Duodenal mucosa (tissue), 2 donors: ENCODE measurements around the gene MUC6.

ENCODE experiments used
- H3K27ac ChIP-seq: one replicate; pipeline ENCODE4 v1.7.0; 2013; ENCODE audit warnings: low read depth, low read length
- H3K27me3 ChIP-seq, 2 donors: one replicate each; pipeline ENCODE4 v1.7.0; 2013; ENCODE audit warnings: low read length in 2 of 2, control low read depth in 1 of 2; ENCODE audit not compliant: insufficient read depth in 2 of 2, control insufficient read depth in 1 of 2
- H3K36me3 ChIP-seq, 2 donors: one replicate each; pipeline ENCODE4 v1.7.0; 2013; ENCODE audit warnings: low read length in 2 of 2, control low read depth in 1 of 2; ENCODE audit not compliant: insufficient read depth in 2 of 2, control insufficient read depth in 1 of 2
- H3K4me1 ChIP-seq, 2 donors: one replicate each; pipeline ENCODE4 v1.7.0; 2013; ENCODE audit warnings: low read length in 2 of 2, control low read depth in 1 of 2; ENCODE audit not compliant: insufficient read depth in 2 of 2, control insufficient read depth in 1 of 2
- H3K4me3 ChIP-seq, 2 donors: one replicate each; pipeline ENCODE4 v1.7.0; 2013; ENCODE audit warnings: low read length in 2 of 2, low read depth in 1 of 2
- H3K9ac ChIP-seq, 2 donors: one replicate each; pipeline ENCODE4 v1.7.0; 2013; ENCODE audit warnings: low read length in 2 of 2, low read depth in 1 of 2
- H3K9me3 ChIP-seq, 2 donors: one replicate each; pipeline ENCODE4 v1.7.0; 2013; ENCODE audit warnings: low read length in 2 of 2, control low read depth in 1 of 2; ENCODE audit not compliant: control insufficient read depth in 1 of 2

Gene MUC6

DNA sequence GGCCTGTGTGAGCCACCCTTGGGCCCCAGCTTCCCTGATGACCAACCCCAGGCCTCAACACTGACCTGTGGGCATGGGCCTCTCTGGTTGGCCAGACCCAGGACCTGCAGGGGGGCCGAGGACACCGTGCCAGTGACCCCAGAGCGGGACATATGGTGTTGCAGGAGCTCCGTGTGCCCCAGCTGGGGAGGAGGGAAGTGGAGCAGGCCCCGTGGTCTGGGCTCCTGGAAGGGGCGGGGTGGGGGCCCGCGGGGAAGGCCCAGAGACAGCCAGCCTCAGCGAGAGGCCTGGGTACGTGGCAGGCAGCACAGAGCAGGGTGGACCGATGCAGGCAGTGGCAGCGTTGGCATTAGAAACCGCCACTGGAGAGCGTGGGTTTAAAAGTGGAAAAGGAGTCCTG lies 22.2 kb downstream of the MUC6 start:
- H3K27ac ChIP-seq = no peak overlapping the region
- no peaks in the 10 kb centered on the region for H3K9me3 ChIP-seq
- peaks cover 14 to 28% of the 10 kb centered on the region in 2 donors for H3K36me3 ChIP-seq

DNA sequence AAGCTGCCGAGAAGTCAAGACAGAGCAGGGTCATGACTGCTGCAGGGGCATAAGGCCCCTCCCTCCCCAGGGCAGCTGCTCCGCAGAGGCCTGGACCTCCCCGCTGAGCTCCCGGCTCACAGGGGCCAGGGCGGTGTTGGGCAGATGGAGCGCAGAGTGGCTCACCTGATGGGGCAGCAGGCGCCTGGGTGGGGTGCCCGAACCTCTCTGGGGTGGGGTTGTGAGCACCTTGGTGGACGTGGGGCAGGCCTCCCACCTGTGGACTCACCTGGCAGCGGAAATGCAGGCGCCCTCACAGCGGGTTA lies 22.9 kb downstream of the MUC6 start:
- Histone ChIP-seq H3K4me1 (no peaks in the 10 kb centered on the region), H3K9me3 (no peaks in the 10 kb centered on the region), H3K27ac (no peak overlapping the region), H3K9ac (no peak overlapping the region), H3K27me3 (no peaks in the 10 kb centered on the region), H3K4me3 (no peak overlapping the region), H3K36me3 (peaks cover 14 to 32% of the 10 kb centered on the region in 2 donors)

More for the DNA sequence above, 22.2 kb downstream of the MUC6 start:
- Histone ChIP-seq H3K9ac (no peak overlapping the region), H3K4me1 (no peaks in the 10 kb centered on the region), H3K4me3 (no peak overlapping the region), H3K27me3 (no peaks in the 10 kb centered on the region)

DNA sequence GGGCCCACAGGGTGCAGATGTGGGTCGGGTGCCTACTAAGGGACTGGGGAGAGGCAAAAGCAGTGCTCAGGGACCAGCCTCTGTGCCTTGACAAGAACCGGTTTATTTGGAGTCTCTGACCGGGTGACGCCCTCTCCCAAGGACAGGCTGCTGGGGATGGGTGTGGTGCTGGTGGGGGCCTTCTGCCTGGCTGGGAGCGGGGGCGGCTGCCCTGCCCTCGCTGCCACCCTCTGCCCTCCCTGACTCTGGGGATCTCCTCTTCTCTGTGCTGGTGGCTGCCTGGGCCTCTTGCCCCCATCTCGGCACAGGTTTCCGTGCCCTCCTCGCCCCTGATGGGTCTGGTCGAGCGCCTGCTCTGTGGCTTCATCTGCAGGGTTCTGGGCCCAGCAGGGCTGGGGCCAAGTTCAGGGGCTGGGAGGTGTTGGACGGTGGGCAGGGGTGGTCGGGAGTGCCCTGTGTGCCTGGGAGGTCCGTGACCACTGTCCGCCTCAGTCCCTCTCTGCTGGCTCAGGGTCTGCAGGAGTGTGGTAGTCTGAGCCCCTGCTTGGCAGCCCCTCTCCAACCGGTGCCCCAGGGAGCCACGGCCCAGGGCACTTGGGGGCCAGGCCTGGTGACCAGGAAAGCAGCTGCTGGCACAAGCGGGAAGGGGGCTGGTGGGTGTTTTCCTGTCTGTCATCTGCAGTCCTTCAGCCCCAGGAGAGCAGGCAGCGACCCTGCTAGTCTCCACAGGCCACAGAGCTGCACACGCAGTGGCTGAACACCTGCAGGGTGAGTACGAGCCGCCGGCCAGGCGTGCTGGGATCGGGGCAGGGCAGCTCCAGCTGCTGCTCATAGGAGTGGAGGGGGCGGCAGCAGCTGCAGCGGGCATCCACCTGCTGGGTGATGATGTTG lies 23.5 kb downstream of the MUC6 start:
- Histone ChIP-seq H3K27ac (no peak overlapping the region), H3K4me3 (no peak overlapping the region), H3K9me3 (no peaks in the 10 kb centered on the region), H3K4me1 (no peaks in the 10 kb centered on the region), H3K9ac (no peak overlapping the region), H3K36me3 (peaks cover 16 to 38% of the 10 kb centered on the region in 2 donors), H3K27me3 (no peaks in the 10 kb centered on the region)

DNA sequence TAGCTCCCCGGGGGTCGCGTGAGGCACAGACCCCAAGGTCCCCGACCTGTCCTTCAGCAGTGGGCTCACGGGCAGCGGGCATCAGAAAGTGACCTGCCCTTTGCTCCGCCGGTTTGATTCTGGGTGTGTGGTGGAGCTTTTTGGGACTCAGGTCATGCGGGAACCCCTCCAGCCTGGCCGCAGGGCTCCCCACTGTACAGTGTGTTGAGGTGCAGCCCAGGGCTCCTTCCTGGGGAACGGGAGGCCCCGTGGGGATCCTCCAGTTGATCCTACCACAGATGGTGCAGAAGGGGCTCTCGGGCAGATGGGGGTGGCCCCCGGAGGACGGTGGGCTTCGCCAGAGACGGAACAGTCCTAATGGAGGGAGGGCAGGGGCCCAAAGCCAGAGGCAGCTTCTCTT lies 24.2 kb downstream of the MUC6 start:
- H3K9me3 ChIP-seq = no peaks in the 10 kb centered on the region
- no peaks in the 10 kb centered on the region for H3K27me3 ChIP-seq
- H3K9ac ChIP-seq = no peak overlapping the region
- no peak overlapping the region for H3K4me3 ChIP-seq
- peaks cover 22 to 45% of the 10 kb centered on the region in 2 donors for H3K36me3 ChIP-seq
- H3K27ac ChIP-seq = no peak overlapping the region
- H3K4me1 ChIP-seq = no peaks in the 10 kb centered on the region

DNA sequence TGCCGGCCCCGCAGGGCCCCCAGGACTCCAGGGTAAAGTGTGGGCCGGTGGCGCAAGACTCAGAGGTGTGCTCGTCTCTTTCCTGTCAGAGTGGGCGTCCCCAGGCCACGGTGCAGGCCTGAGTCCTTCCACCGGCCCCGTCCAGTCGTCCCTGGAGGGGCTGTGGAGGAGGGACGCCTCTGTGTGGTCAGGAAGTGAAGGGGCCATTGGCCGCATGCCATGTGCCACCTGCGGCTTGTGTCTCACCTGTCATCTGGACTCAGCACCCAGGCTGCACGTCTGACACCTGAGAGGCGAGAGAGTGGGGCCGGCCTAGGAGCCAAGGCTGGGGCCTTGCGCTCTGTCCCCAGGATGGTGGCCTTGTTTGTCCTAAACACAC lies 25.2 kb downstream of the MUC6 start:
- H3K4me1 ChIP-seq = no peaks in the 10 kb centered on the region
- H3K4me3 ChIP-seq = no peak overlapping the region
- no peak overlapping the region for H3K27ac ChIP-seq
- H3K9me3 ChIP-seq = no peaks in the 10 kb centered on the region
- no peaks in the 10 kb centered on the region for H3K27me3 ChIP-seq
- no peak overlapping the region for H3K9ac ChIP-seq
- H3K36me3 ChIP-seq = peaks cover 22 to 55% of the 10 kb centered on the region in 2 donors

DNA sequence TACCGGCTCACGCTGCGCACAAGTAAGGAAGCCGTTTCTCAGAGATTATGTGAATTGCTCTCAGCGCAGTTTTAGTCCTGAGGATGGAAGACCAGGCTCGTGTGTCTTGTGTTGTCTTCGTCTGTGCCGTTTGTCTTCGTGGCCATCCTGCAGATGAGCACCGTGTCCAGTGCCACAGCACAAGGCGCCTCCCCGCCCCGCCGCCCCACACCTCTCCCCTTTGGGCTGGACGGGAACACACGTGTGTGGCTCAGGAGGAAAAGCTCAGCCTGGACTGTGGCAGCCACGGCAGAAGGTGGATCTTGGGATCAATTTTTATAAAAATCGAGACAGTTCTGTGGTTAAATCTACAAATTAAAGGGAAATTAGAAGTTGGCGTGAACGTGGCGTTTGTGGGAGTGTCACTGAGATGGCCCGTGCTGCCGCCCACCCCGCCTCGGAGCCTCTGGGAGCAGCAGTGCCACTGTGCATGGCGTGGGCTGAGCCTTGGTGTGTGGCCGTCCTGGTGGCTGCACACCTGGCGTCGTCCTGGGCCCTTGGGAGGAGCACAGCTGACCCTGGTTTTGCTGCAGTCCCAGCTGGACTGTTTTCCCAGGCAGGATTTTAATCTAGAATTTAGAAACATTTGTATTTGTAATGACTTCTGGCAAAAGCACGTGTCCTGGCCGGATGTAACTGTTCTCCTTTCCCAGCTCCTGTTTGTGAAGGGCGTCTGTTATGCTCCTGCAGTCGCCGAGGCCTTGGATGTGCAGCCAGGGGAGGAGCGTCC lies 25.8 kb downstream of the MUC6 start:
- H3K27me3 ChIP-seq = no peaks in the 10 kb centered on the region
- H3K4me3 ChIP-seq = no peak overlapping the region
- no peak overlapping the region for H3K27ac ChIP-seq
- H3K4me1 ChIP-seq = no peaks in the 10 kb centered on the region
- no peaks in the 10 kb centered on the region for H3K9me3 ChIP-seq
- H3K36me3 ChIP-seq = peaks cover 22 to 60% of the 10 kb centered on the region in 2 donors
- no peak overlapping the region for H3K9ac ChIP-seq

DNA sequence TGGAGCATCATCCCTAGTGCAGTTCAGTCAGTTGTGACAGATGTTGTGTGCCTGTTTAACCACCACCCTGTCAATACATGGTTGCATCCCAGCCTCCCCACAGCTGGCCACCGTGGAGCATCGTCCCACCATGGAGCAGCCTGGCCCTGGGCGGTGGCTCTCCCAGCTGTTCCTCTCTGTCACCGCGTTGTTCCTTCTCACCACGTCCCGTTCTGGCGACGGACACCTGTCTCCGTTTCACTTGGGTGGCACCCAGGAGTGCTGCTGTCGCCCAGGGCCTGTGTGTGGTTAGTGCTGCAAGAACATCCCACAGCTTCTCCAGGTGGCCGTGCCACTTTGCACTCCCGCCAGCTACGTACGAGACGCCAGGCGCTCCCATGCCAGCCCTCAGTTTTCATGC lies 26.5 kb downstream of the MUC6 start:
- no peak overlapping the region for H3K27ac ChIP-seq
- H3K36me3 ChIP-seq = peaks cover 22 to 68% of the 10 kb centered on the region in 2 donors
- H3K9me3 ChIP-seq = no peaks in the 10 kb centered on the region
- no peaks in the 10 kb centered on the region for H3K27me3 ChIP-seq
- H3K4me1 ChIP-seq = no peaks in the 10 kb centered on the region
- H3K4me3 ChIP-seq = no peak overlapping the region
- H3K9ac ChIP-seq = no peak overlapping the region

DNA sequence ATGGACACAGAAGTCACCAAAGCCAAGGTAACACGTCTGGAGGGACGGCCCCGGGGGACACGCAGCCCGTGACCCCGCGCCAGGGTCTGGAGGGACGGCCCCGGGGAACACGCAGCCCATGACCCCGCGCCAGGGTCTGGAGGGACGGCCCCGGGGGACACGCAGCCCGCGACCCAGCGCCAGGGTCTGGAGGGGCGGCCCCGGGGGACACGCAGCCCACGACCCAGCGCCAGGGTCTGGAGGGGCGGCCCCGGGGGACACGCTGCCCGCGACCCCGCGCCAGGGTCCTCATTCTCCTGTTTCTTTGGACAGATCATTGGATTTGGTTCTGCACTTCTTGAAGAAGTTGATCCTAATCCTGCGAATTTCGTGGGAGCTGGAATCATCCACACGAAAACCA lies 27.1 kb downstream of the MUC6 start:
- Histone ChIP-seq H3K27ac (no peak overlapping the region), H3K36me3 (peaks cover 22 to 74% of the 10 kb centered on the region in 2 donors), H3K9ac (no peak overlapping the region), H3K4me1 (no peaks in the 10 kb centered on the region), H3K27me3 (no peaks in the 10 kb centered on the region), H3K9me3 (no peaks in the 10 kb centered on the region), H3K4me3 (no peak overlapping the region)

DNA sequence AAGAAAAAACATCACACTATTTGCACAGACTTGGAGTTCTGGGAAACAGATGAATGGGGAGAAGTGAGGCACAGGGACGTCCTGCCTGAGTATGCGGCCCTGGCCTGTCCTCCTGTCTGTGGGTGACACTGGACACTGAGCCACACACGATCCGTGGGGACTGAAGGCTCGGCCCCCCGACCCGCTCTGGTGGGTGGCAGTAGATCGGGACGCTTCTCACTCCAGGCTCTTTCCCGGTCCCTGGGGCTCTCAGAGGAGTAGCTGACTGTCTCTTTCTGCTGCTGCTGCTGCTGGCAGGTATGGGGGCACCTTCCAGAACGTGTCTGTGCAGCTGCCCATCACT lies 27.7 kb downstream of the MUC6 start:
- H3K36me3 ChIP-seq = peaks cover 25 to 77% of the 10 kb centered on the region in 2 donors
- H3K4me1 ChIP-seq = no peaks in the 10 kb centered on the region
- H3K27ac ChIP-seq = no peak overlapping the region
- no peak overlapping the region for H3K9ac ChIP-seq
- H3K27me3 ChIP-seq = no peaks in the 10 kb centered on the region
- no peak overlapping the region for H3K4me3 ChIP-seq
- H3K9me3 ChIP-seq = no peaks in the 10 kb centered on the region

DNA sequence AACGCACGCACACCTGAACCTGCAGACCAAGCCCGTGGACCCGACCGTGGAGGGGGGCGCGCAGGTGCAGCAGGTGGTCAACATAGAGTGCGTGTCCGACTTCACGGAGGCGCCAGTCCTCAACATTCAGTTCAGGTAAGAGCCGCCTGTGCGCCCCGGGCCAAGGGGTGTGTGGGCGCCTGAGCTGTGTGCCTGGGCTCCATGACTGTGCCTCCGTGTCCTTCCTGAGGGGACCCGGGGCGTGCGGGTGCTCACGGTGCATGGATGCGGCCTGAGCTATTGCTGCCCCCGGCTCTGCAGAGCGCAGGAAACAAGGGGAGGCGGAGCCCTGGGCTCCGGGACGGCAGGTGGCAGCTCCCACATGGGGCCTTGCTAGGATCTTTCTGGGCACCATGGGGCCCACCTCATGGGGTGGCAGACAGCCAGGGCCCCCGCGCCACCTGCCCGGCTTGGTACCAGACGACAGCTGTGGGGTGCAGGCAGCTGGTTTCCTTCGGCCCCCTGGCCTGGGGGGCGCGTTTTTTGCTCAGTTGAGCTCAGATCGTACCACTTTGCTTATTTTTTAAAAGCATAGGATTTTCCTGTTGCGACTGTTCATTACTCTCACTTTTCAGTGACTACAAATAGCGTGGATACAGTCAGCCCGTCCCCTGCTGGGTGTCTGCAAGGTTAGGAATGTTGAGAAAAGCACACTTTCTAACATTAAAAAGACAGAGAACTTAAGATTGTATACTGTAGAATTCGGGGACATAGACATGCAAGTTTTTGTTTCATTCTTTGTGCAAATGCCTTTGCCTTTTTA lies 28.3 kb downstream of the MUC6 start:
- peaks cover 25 to 81% of the 10 kb centered on the region in 2 donors for H3K36me3 ChIP-seq
- no peaks in the 10 kb centered on the region for H3K4me1 ChIP-seq
- no peaks in the 10 kb centered on the region for H3K9me3 ChIP-seq
- H3K4me3 ChIP-seq = no peak overlapping the region
- no peak overlapping the region for H3K9ac ChIP-seq
- H3K27me3 ChIP-seq = no peaks in the 10 kb centered on the region
- H3K27ac ChIP-seq = no peak overlapping the region
